ENCODE measurements around the gene INPP4A.

DNA sequence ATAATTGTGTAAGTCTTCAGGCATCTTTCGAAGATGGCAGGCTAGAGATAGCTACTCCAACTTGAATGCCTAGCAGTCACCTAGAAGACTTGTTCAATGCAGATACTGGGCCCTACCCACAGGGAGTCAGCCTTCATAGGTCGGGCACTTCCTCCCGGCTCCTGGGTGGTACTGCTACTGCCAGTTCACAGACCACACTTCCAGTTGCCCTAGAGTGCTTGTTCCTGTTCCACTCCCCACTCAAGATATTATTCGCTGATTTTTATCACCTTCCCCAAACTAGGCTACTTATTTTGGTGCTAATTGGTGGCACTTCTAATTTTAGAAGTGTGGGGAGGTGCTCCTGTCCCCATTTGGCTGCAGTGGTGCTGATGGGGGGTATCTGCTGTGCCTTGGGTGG, 34.2 kb downstream of the INPP4A start:
- TF ChIP-seq, protein P1, sequence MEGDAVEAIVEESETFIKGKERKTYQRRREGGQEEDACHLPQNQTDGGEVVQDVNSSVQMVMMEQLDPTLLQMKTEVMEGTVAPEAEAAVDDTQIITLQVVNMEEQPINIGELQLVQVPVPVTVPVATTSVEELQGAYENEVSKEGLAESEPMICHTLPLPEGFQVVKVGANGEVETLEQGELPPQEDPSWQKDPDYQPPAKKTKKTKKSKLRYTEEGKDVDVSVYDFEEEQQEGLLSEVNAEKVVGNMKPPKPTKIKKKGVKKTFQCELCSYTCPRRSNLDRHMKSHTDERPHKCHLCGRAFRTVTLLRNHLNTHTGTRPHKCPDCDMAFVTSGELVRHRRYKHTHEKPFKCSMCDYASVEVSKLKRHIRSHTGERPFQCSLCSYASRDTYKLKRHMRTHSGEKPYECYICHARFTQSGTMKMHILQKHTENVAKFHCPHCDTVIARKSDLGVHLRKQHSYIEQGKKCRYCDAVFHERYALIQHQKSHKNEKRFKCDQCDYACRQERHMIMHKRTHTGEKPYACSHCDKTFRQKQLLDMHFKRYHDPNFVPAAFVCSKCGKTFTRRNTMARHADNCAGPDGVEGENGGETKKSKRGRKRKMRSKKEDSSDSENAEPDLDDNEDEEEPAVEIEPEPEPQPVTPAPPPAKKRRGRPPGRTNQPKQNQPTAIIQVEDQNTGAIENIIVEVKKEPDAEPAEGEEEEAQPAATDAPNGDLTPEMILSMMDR (IDR thresholded peaks at IDR 0.05; ENCODE audit: poor library complexity), result no peak
- TF ChIP-seq EZH2 (IDR thresholded peaks at IDR 0.05; ENCODE audit: borderline replicate concordance), result no peak
- TF ChIP-seq EZH2phosphoT487 (IDR thresholded peaks at IDR 0.05; ENCODE audit: low read depth, severe bottlenecking, unreplicated experiment), result no peak

Data from hepatocyte (in vitro differentiated cells).